Gastrocnemius medialis (tissue), 4 donors: ENCODE data around the gene NAP1L4. TPM values are rescaled to one million over a fixed set of nuclear protein-coding genes. Genes with fewer than 3 reads are reported as not detected.
A peak's percentile ranks its signal among the peaks of the same experiment; 100 is the strongest.

Source experiments
- ATAC-seq, 2 donors: fragments of 150-250 bp; one replicate each; pipeline ENCODE4 v1.9.1; 2016
- DNase-seq, 2 donors: peaks; one replicate each; pipeline ENCODE4 v3.0.0-alpha.2; 2019
- H3K27ac ChIP-seq, 4 donors: fragments of 200-600 bp; sonication (generic); 1 replicate in 1 of 4; 2 replicates in 3 of 4; pipeline ENCODE4 v1.5.1; 2016 to 2018; ENCODE audit warnings: mild to moderate bottlenecking in 2 of 4, moderate library complexity in 1 of 4
- H3K27me3 ChIP-seq, 3 donors: fragments of 200-600 bp; sonication (generic) in 2 of 3; 1 replicate in 1 of 3; 2 replicates in 2 of 3; pipeline versions ENCODE4 v1.5.1 to v1.6.0; 2016 to 2019; ENCODE audit warnings: mild to moderate bottlenecking in 1 of 3, moderate library complexity in 1 of 3
- H3K36me3 ChIP-seq, 2 donors: fragments of 200-600 bp; sonication (generic) in 1 of 2; one replicate each; pipeline ENCODE4 v1.5.1; 2017 to 2018
- H3K4me1 ChIP-seq, 2 donors: fragments of 200-600 bp; sonication (generic) in 1 of 2; one replicate each; pipeline ENCODE4 v1.5.1; 2016 to 2017; ENCODE audit warnings: mild to moderate bottlenecking in 2 of 2
- H3K4me3 ChIP-seq, 4 donors: fragments of 200-600 bp; sonication (generic) in 3 of 4; 1 replicate in 1 of 4; 2 replicates in 3 of 4; pipeline ENCODE4 v1.5.1; 2016 to 2019; ENCODE audit warnings: mild to moderate bottlenecking in 2 of 4
- H3K9me3 ChIP-seq, 3 donors: fragments of 200-600 bp; sonication (generic) in 2 of 3; 1 replicate in 1 of 3; 2 replicates in 2 of 3; pipeline ENCODE4 v1.5.1; 2016 to 2019
- POLR2A ChIP-seq, 2 donors: fragments of 450-650 bp; IDR thresholded peaks; one replicate each; pipeline ENCODE4 v1.6.1; 2017; ENCODE audit warnings: antibody characterized with exemption in 2 of 2, mild to moderate bottlenecking in 2 of 2, moderate library complexity in 2 of 2
- in situ Hi-C, 4 donors: fragments of 200-750 bp; cut with MboI; loops; one replicate each; pipeline versions ENCODE4 v1.15.0 to v1.8.0; 2017; ENCODE audit warnings: low sequenced_read_pairs in 4 of 4
- intact Hi-C: fragments of 100-400 bp; cut with DNase I; formaldehyde crosslinking; loops from one replicate; pipeline ENCODE4 v1.15.1; 2023; ENCODE audit warnings: low total_unique reads
- total RNA-seq, 4 donors: library from RNA; depleted of rRNA; stranded (reverse); fragments of >200 nt; gene quantifications; one replicate each; pipeline versions ENCODE4 v1.1.0 to v1.2.3, GENCODE V29; 2016
- TF ChIP-seq, protein P1 (sequence below), 5 experiments: fragments of 450-650 bp in 3 of 5; fragments of 200-600 bp in 2 of 5; sonication (generic) in 2 of 5; IDR thresholded peaks in 4 of 5; conservative IDR thresholded peaks in 1 of 5; 1 replicate in 4 of 5; 2 replicates in 1 of 5; pipeline ENCODE4 v1.5.1; 2016 to 2019; ENCODE audit warnings: antibody characterized with exemption in 5 of 5, mild to moderate bottlenecking in 3 of 5, moderate library complexity in 3 of 5

The NAP1L4 gene
- total RNA-seq, 4 donors from 2014 or later, result 86.4 to 123 (median 111) TPM

DNA sequence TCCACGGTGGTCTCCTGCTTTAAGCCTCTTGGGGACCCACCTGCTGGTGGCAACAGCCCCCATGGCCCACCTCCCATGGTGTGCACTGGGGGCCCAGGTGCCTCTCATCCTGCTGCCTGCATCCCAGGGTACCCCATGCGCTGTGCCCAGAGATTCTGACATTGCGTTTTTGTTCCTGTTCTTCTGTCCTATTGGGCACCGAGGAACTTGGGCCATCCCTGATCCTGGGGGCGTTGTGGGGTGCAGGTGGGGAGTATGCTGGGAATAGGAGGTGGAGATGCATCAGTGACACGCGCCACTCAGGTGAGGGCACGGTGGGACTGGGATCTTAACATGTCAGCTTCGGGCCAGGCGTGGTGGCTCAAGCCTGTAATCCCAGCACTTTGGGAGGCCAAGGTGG lies 12.4 kb upstream of the NAP1L4 start:
- H3K9me3 ChIP-seq, result no peaks in the 10 kb centered on the region
- no peak overlapping the region for H3K4me3 ChIP-seq
- no peak overlapping the region for H3K27ac ChIP-seq
- TF ChIP-seq, protein P1, sequence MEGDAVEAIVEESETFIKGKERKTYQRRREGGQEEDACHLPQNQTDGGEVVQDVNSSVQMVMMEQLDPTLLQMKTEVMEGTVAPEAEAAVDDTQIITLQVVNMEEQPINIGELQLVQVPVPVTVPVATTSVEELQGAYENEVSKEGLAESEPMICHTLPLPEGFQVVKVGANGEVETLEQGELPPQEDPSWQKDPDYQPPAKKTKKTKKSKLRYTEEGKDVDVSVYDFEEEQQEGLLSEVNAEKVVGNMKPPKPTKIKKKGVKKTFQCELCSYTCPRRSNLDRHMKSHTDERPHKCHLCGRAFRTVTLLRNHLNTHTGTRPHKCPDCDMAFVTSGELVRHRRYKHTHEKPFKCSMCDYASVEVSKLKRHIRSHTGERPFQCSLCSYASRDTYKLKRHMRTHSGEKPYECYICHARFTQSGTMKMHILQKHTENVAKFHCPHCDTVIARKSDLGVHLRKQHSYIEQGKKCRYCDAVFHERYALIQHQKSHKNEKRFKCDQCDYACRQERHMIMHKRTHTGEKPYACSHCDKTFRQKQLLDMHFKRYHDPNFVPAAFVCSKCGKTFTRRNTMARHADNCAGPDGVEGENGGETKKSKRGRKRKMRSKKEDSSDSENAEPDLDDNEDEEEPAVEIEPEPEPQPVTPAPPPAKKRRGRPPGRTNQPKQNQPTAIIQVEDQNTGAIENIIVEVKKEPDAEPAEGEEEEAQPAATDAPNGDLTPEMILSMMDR (IDR thresholded peaks at IDR 0.05 in 4 of 5, conservative IDR thresholded peaks at IDR 0.05 in 1 of 5), result no peak
- no peak for TF ChIP-seq POLR2A (IDR thresholded peaks at IDR 0.05)
- peaks cover 0 to 81% of the 10 kb centered on the region in 2 donors for H3K36me3 ChIP-seq
- no peaks in the 10 kb centered on the region for H3K27me3 ChIP-seq
- DNase-seq, result no peak
- no peak for ATAC-seq
- intact Hi-C loops (no loop called here), in situ Hi-C loops (no loop called here)
- peaks cover 0 to 7% of the 10 kb centered on the region in 2 donors for H3K4me1 ChIP-seq

DNA sequence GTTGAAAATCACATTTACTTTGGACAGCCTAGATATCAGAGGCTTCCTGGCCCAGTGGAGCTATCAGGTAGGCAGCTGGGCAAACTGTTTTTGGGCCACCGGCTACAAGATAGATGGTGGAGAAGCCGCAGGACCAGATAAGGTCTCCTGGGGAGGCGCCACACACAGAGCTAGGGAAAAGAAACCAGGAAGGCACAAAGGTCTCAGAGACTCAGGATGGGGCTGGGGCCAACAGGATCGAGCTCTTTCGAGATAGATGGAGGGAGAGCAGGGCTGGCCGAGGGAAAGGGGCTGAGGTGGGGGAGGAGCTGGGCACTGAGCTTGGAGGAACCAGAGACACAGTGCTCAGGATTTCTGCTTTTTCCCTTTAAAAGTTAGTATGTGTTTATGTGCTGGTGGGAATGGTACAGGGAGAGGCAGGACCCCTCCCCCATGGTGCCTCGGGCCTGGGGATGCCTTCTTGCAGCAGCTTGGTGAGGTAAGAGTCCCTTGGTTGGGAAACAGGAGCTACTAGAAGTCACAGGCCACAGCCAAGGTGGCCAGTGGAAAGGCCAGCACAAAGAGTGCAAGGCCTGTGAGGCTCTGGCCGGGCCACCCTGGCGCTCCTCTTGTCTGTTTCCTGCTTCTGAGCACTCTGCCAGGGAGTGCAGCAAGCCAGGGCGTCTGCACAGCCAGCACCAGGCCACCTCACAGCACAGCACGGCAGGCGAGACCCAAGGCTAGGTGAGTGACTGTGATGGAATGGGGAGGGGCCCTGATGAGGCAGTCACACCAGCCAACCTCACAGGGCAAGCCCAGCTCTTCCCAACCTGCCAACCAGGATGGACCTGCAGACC lies 11.5 kb upstream of the NAP1L4 start:
- DNase-seq (peak in 1 of 2 donors; percentile 7), ATAC-seq (no peak)
- in situ Hi-C loops, result no loop called here
- Histone ChIP-seq H3K27me3 (no peaks in the 10 kb centered on the region), H3K36me3 (peaks cover 0 to 72% of the 10 kb centered on the region in 2 donors), H3K27ac (no peak overlapping the region), H3K9me3 (no peaks in the 10 kb centered on the region), H3K4me1 (peaks cover 0 to 7% of the 10 kb centered on the region in 2 donors), H3K4me3 (no peak overlapping the region)
- intact Hi-C loops, result no loop called here
- no peak for TF ChIP-seq POLR2A (IDR thresholded peaks at IDR 0.05)
- TF ChIP-seq, protein P1 (IDR thresholded peaks at IDR 0.05 in 4 of 5, conservative IDR thresholded peaks at IDR 0.05 in 1 of 5), result no peak

DNA sequence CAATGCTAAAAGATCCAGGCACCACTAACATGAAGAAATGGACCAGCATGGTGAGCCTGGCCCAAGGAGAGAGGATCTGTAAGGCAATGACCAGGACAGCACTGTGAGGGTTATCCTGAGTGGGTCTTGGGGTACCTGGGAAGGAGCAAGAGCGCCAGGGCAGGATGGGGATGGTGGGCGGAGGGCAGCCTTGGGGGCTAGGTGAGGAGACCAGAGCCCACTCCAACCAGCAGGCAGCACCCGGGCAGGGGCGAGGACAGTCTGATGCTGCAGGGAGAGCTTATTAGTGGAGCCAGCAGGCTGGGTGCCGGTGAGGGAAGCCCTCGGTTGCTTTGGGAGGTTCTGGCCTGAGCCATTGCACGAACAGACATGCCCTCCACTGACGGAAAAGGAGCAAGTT lies 10.7 kb upstream of the NAP1L4 start:
- H3K27me3 ChIP-seq, result no peaks in the 10 kb centered on the region
- DNase-seq, result peak in 1 of 2 donors; percentile 5
- H3K4me1 ChIP-seq, result peaks cover 0 to 7% of the 10 kb centered on the region in 2 donors
- H3K36me3 ChIP-seq, result peaks cover 0 to 69% of the 10 kb centered on the region in 2 donors
- in situ Hi-C loops (no loop called here), intact Hi-C loops (no loop called here)
- H3K27ac ChIP-seq, result no peak overlapping the region
- no peaks in the 10 kb centered on the region for H3K9me3 ChIP-seq
- H3K4me3 ChIP-seq, result no peak overlapping the region
- no peak for ATAC-seq
- TF ChIP-seq, protein P1 (IDR thresholded peaks at IDR 0.05 in 4 of 5, conservative IDR thresholded peaks at IDR 0.05 in 1 of 5), result no peak
- no peak for TF ChIP-seq POLR2A (IDR thresholded peaks at IDR 0.05)

DNA sequence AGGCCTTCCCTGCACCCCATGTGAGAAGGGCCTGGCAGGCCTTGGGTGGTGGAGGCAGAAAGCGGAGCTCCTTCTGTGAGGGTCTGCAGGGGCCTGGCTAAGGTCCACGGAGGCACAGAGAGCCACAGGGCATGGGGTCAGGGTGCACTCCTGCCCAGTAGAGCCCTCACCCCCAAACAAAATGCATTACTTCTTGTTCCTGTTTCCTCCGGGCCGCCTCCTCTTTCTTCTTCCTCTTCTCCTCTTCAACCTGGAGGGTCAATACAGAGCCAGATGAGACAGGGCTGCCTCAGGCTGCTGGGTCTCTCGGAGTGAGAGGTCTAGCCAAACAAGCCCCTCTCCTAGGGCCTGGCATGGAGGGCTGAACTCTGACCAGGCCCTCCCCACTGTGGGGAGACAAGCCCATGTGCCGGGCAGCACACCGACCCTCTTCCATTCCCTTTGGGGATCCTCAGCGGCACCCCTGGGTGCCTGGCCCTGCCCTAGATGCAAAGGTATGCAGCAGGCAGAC lies 10.3 kb upstream of the NAP1L4 start:
- peak in 1 of 2 donors; percentile 9 for DNase-seq
- no peak overlapping the region for H3K27ac ChIP-seq
- H3K36me3 ChIP-seq, result peaks cover 0 to 64% of the 10 kb centered on the region in 2 donors
- intact Hi-C loops (no loop called here), in situ Hi-C loops (no loop called here)
- ATAC-seq, result no peak
- H3K4me3 ChIP-seq, result no peak overlapping the region
- H3K9me3 ChIP-seq, result no peaks in the 10 kb centered on the region
- H3K4me1 ChIP-seq, result peaks cover 0 to 7% of the 10 kb centered on the region in 2 donors
- no peak for TF ChIP-seq POLR2A (IDR thresholded peaks at IDR 0.05)
- TF ChIP-seq, protein P1 (IDR thresholded peaks at IDR 0.05 in 4 of 5, conservative IDR thresholded peaks at IDR 0.05 in 1 of 5), result no peak
- H3K27me3 ChIP-seq, result no peaks in the 10 kb centered on the region
